HFFc6 (cell line): Measurements from ENCODE around the gene BCL2. TPM values are rescaled to one million over a fixed set of nuclear protein-coding genes. Genes with fewer than 3 reads are reported as not detected.

Experiments used
- DNase-seq: peaks from one replicate; pipeline ENCODE4 v3.0.0-alpha.2; 2018
- H3K27ac Mint-ChIP-seq: 2 replicates; pipeline ENCODE4 v1.8.0; 2020; ENCODE audit warnings: mild to moderate bottlenecking, mixed read lengths
- H3K27me3 Mint-ChIP-seq: 2 replicates; pipeline ENCODE4 v1.8.0; 2021; ENCODE audit warnings: mild to moderate bottlenecking, moderate library complexity, mixed read lengths; ENCODE audit not compliant: insufficient read depth
- H3K36me3 Mint-ChIP-seq: 2 replicates; pipeline ENCODE4 v1.8.0; 2021; ENCODE audit warnings: low read depth, mixed read lengths
- H3K4me1 Mint-ChIP-seq: 2 replicates; pipeline ENCODE4 v1.8.0; 2020; ENCODE audit warnings: low read depth, mixed read lengths
- H3K4me3 Mint-ChIP-seq: 2 replicates; pipeline ENCODE4 v1.8.0; 2020; ENCODE audit warnings: mild to moderate bottlenecking, moderate library complexity, mixed read lengths
- H3K9me3 Mint-ChIP-seq: 2 replicates; pipeline ENCODE4 v1.8.0; 2020; ENCODE audit warnings: mild to moderate bottlenecking, mixed read lengths
- CTCF ChIP-seq: fragments of 200-600 bp; sonication (generic); IDR thresholded peaks from 2 replicates; pipeline ENCODE4 v1.5.0; 2021; ENCODE audit warnings: antibody characterized with exemption, mild to moderate bottlenecking
- total RNA-seq, 6 experiments: library from RNA; stranded (reverse); fragmentation: NEBNext Ultra II Directional; extraction: Animal tissue kit (Norgen Biotek cat#: 25700); gene quantifications; 2 replicates in 1 of 6; 3 replicates in 5 of 6; pipeline ENCODE4 v1.2.3, GENCODE V29; 2021

Gene BCL2
- total RNA-seq, 6 experiments from 2014 or later, result 0.17 to 1.1 (median 0.95) TPM

GRCh38 chr18:63135101-63135500, 184.5 kb downstream of the BCL2 start:
- H3K4me3 Mint-ChIP-seq, result no peak overlapping the region
- no peak for TF ChIP-seq CTCF
- no peak overlapping the region for H3K27ac Mint-ChIP-seq
- no peaks in the 10 kb centered on the region for H3K4me1 Mint-ChIP-seq
- DNase-seq, result no peak
- H3K9me3 Mint-ChIP-seq, result no peaks in the 10 kb centered on the region
- H3K27me3 Mint-ChIP-seq, result peaks cover 29% of the 10 kb centered on the region
- no peaks in the 10 kb centered on the region for H3K36me3 Mint-ChIP-seq

- no peak overlapping the region for H3K27ac Mint-ChIP-seq
- H3K9me3 Mint-ChIP-seq, result no peaks in the 10 kb centered on the region
- no peaks in the 10 kb centered on the region for H3K36me3 Mint-ChIP-seq
- no peak overlapping the region for H3K4me3 Mint-ChIP-seq
- peaks cover 29% of the 10 kb centered on the region for H3K27me3 Mint-ChIP-seq
- H3K4me1 Mint-ChIP-seq, result no peaks in the 10 kb centered on the region
- TF ChIP-seq CTCF, result no peak
- no peak for DNase-seq
Measured at GRCh38 chr18:63132819-63133200, 186.8 kb downstream of the BCL2 start.

DNA sequence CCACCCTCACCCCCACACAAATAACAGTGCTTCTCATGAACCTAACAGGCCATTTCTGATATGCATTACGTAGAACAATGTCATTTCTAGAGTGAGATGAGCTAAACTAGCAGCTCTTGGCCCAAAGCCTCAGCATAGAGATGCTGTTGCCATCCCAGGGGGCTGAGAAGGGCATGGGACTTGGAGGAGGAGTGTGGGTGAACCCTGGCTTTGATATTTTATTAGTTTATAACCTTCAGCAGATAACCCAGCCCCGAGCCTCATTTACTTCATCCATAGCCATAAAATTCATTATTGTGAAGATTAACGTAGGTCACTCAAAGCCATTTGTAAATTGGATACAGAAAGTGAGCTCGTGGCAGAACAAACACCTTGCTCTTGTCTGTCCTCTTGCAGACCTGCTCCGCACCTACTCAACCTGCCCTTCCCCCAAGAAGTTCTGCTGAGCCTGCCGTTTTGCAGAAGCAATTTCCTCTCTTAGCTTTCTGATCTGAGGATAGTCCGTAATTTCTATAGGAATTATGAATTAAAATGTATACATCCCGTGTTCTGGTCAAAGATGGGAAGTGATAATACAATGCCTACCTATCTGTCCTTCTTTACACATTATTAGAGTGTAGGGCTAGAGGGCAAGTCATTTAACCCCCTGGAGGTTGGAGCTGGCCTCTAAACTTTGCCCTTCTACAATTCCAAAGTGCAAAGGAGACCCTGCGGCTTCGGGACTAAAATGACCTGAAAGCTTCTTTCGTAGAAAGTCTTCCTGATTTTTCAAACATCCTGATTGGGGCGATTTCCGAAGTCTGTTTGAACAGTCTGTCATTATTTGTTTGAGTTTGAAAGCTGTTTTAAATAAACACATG, 187.4 kb downstream of the BCL2 start:
- Mint-ChIP-seq H3K27me3 (peaks cover 32% of the 10 kb centered on the region), H3K4me3 (no peak overlapping the region), H3K9me3 (no peaks in the 10 kb centered on the region), H3K4me1 (no peaks in the 10 kb centered on the region), H3K36me3 (no peaks in the 10 kb centered on the region), H3K27ac (no peak overlapping the region)
- no peak for TF ChIP-seq CTCF
- DNase-seq, result no peak

DNA sequence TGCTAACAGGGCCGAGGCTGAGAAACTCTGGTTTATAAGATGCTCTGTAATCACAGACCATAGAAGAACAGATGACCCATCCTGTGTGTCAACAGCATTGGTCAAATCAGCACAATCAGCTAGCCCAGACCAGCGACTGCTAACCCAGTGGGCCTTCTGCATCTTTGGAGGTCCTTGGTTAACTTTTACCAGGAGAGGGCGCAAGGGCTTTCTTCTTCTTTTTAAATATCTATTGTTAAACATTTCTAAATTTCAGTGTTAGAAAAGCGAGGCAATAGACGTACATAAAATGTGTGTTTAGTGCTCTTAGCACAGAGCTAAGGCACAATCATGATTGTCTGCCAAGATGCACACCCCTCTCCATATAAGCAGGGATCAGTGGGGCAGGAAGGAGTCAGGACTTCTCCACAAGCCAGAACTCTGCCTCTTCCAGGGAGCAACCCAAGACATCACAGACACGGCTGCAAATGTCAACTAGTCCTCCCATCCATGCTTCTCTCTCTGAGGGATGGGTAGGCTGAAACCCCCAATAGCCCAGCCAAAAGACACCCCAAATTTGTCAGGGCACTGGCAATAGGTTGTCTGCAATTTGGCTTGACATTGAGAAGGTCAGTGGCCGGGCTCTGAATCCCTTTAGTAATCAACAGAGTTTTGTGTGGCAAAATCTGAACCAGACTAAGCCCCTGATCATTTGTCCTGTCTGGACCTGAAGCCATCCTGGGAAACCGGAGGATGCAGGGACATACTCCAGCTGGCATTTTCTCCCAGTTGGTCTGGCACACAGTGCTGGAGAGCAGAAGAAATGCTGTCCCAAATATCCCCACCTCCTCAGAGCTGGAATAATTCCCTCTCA, 188.2 kb downstream of the BCL2 start:
- Mint-ChIP-seq H3K4me3 (no peak overlapping the region), H3K36me3 (no peaks in the 10 kb centered on the region), H3K27ac (no peak overlapping the region), H3K4me1 (no peaks in the 10 kb centered on the region), H3K27me3 (peaks cover 32% of the 10 kb centered on the region), H3K9me3 (no peaks in the 10 kb centered on the region)
- peak; percentile 48 for DNase-seq
- peak; percentile 84 for TF ChIP-seq CTCF

DNA sequence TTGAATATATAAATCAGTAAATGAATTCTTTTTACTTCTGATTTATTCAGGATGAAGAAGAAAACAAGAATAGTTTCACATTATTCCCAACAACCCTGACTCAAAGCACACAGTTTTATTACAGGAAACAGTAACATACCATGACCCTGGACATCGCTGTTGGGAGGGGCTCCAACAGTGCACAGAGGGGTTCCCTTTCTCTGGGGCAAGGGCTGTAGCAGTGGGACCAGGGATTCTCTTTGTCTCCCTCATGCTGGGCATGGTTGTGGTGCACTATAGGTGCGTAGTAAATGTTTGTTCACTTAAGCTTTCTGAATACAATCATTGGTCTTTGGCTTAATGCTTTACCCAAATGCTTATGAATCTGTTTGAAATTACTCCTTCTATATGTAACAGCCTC, 189.4 kb downstream of the BCL2 start:
- Mint-ChIP-seq H3K36me3 (no peaks in the 10 kb centered on the region), H3K4me1 (no peaks in the 10 kb centered on the region), H3K27ac (no peak overlapping the region), H3K9me3 (no peaks in the 10 kb centered on the region), H3K27me3 (peaks cover 26% of the 10 kb centered on the region), H3K4me3 (no peak overlapping the region)
- DNase-seq, result no peak
- TF ChIP-seq CTCF, result no peak
